ENCODE results near the gene LPCAT1. TPM values are rescaled to one million over a fixed set of nuclear protein-coding genes. Genes with fewer than 3 reads are reported as not detected.
A peak's percentile ranks its signal among the peaks of the same experiment; 100 is the strongest.
"Not testable (repeated sequence)": the region's sequence is repeated elsewhere in the genome, so short reads cannot be mapped to it uniquely, and the experiment has no call there.

Gene LPCAT1
- total RNA-seq = 119 TPM

- peak; percentile 74 for DNase-seq (ENCODE audit: low spot score)
These were observed at the start of gene LPCAT1 for GRCh38 chr5:1523793-1524480. Gene LPCAT1 (minus strand): TSS chr5:1523960. CDS start chr5:1523844, 116 bp downstream.

GRCh38 chr5:1571875-1572274 lies 48.1 kb upstream of the LPCAT1 start:
- DNase-seq (ENCODE audit: low spot score) = peak; percentile 67

GRCh38 chr5:1570975-1571374 lies 47.2 kb upstream of the LPCAT1 start:
- no peak for DNase-seq (ENCODE audit: low spot score)

GRCh38 chr5:1568201-1568979 lies 44.6 kb upstream of the LPCAT1 start:
- peak; percentile 78 for DNase-seq (ENCODE audit: low spot score)

GRCh38 chr5:1567527-1568200 lies 43.9 kb upstream of the LPCAT1 start:
- DNase-seq (ENCODE audit: low spot score) = peak; percentile 37

- no peak for DNase-seq (ENCODE audit: low spot score)
These were observed 42.3 kb upstream of the LPCAT1 start for GRCh38 chr5:1565737-1566734.

GRCh38 chr5:1564824-1565736 lies 41.3 kb upstream of the LPCAT1 start:
- DNase-seq (ENCODE audit: low spot score) = no peak

- peak; percentile 62 for DNase-seq (ENCODE audit: low spot score)
These were observed 40.5 kb upstream of the LPCAT1 start for GRCh38 chr5:1564182-1564748.

GRCh38 chr5:1563617-1564181 lies 39.9 kb upstream of the LPCAT1 start:
- no peak for DNase-seq (ENCODE audit: low spot score)

- DNase-seq (ENCODE audit: low spot score) = no peak
These were observed 39.3 kb upstream of the LPCAT1 start for GRCh38 chr5:1563051-1563461.

- no peak for DNase-seq (ENCODE audit: low spot score)
These were observed 38.8 kb upstream of the LPCAT1 start for GRCh38 chr5:1562599-1562998.

GRCh38 chr5:1561402-1561929 lies 37.7 kb upstream of the LPCAT1 start:
- no peak for DNase-seq (ENCODE audit: low spot score)

- not testable (repeated sequence) for DNase-seq (ENCODE audit: low spot score)
These were observed 36.7 kb upstream of the LPCAT1 start for GRCh38 chr5:1560499-1560898.

- no peak for DNase-seq (ENCODE audit: low spot score)
These were observed 35.2 kb upstream of the LPCAT1 start for GRCh38 chr5:1558944-1559343.

GRCh38 chr5:1557114-1557873 lies 33.5 kb upstream of the LPCAT1 start:
- no peak for DNase-seq (ENCODE audit: low spot score)

- DNase-seq (ENCODE audit: low spot score) = no peak
These were observed 32.3 kb upstream of the LPCAT1 start for GRCh38 chr5:1555808-1556731.

GRCh38 chr5:1555011-1555807 lies 31.4 kb upstream of the LPCAT1 start:
- DNase-seq (ENCODE audit: low spot score) = peak; percentile 83

All from mucosa of gallbladder (tissue), 1 donor.